SK-N-SH treated with all-trans-retinoic acid at 6 μM for 48 hours (cell line): ENCODE data around the gene TRAPPC2B.

ENCODE experiments used
- ATAC-seq: fragments of 200-7000 bp; cut with Tn5 transposase; 3 replicates; pipeline ENCODE4 v1.9.1; 2020; ENCODE audit warnings: mild to moderate bottlenecking, moderate library complexity
- ARNTL ChIP-seq: fragments of 450-650 bp; formaldehyde crosslinking; IDR thresholded peaks from 2 replicates; pipeline ENCODE4 v1.5.0; 2020; ENCODE audit warnings: low read depth, mild to moderate bottlenecking, moderate library complexity, borderline replicate concordance
- BACH2 ChIP-seq: fragments of 250-450 bp; sonication (Bioruptor Pico); IDR thresholded peaks from 2 replicates; pipeline ENCODE4 v1.9.0; 2021; ENCODE audit warnings: mild to moderate bottlenecking, borderline replicate concordance
- CREB5 ChIP-seq: fragments of 250-450 bp; sonication (Bioruptor Pico); IDR thresholded peaks from 2 replicates; pipeline ENCODE4 v1.5.1; 2020; ENCODE audit warnings: low read depth, mild to moderate bottlenecking, moderate library complexity
- CSDC2 ChIP-seq: fragments of 250-450 bp; sonication (Bioruptor Pico); IDR thresholded peaks from 2 replicates; pipeline ENCODE4 v1.5.0; 2020; ENCODE audit warnings: mild to moderate bottlenecking, moderate library complexity
- CSRNP3 ChIP-seq: fragments of 250-450 bp; sonication (Bioruptor Pico); IDR thresholded peaks from 2 replicates; pipeline ENCODE4 v1.5.1; 2021; ENCODE audit warnings: mild to moderate bottlenecking, moderate library complexity
- ESRRG ChIP-seq: fragments of 250-450 bp; sonication (Bioruptor Pico); IDR thresholded peaks from 2 replicates; pipeline ENCODE4 v1.6.1; 2021; ENCODE audit warnings: mild to moderate bottlenecking
- GLIS3 ChIP-seq: fragments of 250-450 bp; sonication (Bioruptor Pico); IDR thresholded peaks from 2 replicates; pipeline ENCODE4 v1.5.0; 2020; ENCODE audit warnings: mild to moderate bottlenecking, moderate library complexity
- ISL1 ChIP-seq: fragments of 250-450 bp; sonication (Bioruptor Pico); IDR thresholded peaks from 2 replicates; pipeline ENCODE4 v2.1.2; 2022; ENCODE audit warnings: mild to moderate bottlenecking, moderate library complexity
- PATZ1 ChIP-seq: fragments of 250-450 bp; sonication (Bioruptor Pico); IDR thresholded peaks from 2 replicates; pipeline ENCODE4 v1.8.0; 2020; ENCODE audit warnings: mild to moderate bottlenecking, moderate library complexity, borderline replicate concordance
- POU6F1 ChIP-seq: fragments of 250-450 bp; sonication (Bioruptor Pico); IDR thresholded peaks from 2 replicates; pipeline ENCODE4 v1.8.0; 2021; ENCODE audit warnings: low read depth, mild to moderate bottlenecking, moderate library complexity, borderline replicate concordance
- PPARA ChIP-seq: fragments of 250-450 bp; sonication (Bioruptor Pico); IDR thresholded peaks from 2 replicates; pipeline ENCODE4 v1.5.0; 2020; ENCODE audit warnings: mild to moderate bottlenecking, borderline replicate concordance
- RARB ChIP-seq: fragments of 250-450 bp; sonication (Bioruptor Pico); IDR thresholded peaks from 2 replicates; pipeline ENCODE4 v1.8.0; 2021; ENCODE audit warnings: mild to moderate bottlenecking, moderate library complexity
- SNAI2 ChIP-seq: fragments of 250-450 bp; sonication (Bioruptor Pico); IDR thresholded peaks from 2 replicates; pipeline ENCODE4 v1.5.0; 2020; ENCODE audit warnings: mild to moderate bottlenecking, moderate library complexity
- TCF4 ChIP-seq: fragments of 250-450 bp; sonication (Bioruptor Pico); IDR thresholded peaks from 2 replicates; pipeline ENCODE4 v1.8.0; 2021; ENCODE audit warnings: mild to moderate bottlenecking, moderate library complexity, borderline replicate concordance
- TOX ChIP-seq: fragments of 250-450 bp; sonication (Bioruptor Pico); IDR thresholded peaks from 2 replicates; pipeline ENCODE4 v1.8.0; 2021; ENCODE audit warnings: mild to moderate bottlenecking, moderate library complexity, borderline replicate concordance
- TSHZ2 ChIP-seq: fragments of 250-450 bp; sonication (Bioruptor Pico); IDR thresholded peaks from 2 replicates; pipeline ENCODE4 v1.5.0; 2020; ENCODE audit warnings: mild to moderate bottlenecking, moderate library complexity
- ZC3H10 ChIP-seq: fragments of 250-450 bp; sonication (Bioruptor Pico); IDR thresholded peaks from 2 replicates; pipeline ENCODE4 v1.5.1; 2021; ENCODE audit warnings: mild to moderate bottlenecking, moderate library complexity
- ZFP3 ChIP-seq: fragments of 250-450 bp; sonication (Bioruptor Pico); IDR thresholded peaks from 2 replicates; pipeline ENCODE4 v1.5.0; 2020; ENCODE audit warnings: mild to moderate bottlenecking, moderate library complexity
- ZFP30 ChIP-seq: fragments of 450-650 bp; formaldehyde crosslinking; IDR thresholded peaks from 2 replicates; pipeline ENCODE4 v1.5.0; 2022; ENCODE audit warnings: mild to moderate bottlenecking, moderate library complexity
- ZNF565 ChIP-seq: fragments of 450-650 bp; formaldehyde crosslinking; conservative IDR thresholded peaks from 2 replicates; pipeline ENCODE4 v1.5.0; 2020; ENCODE audit warnings: low read depth, mild to moderate bottlenecking, moderate library complexity
- ZNF8 ChIP-seq: fragments of 450-650 bp; formaldehyde crosslinking; IDR thresholded peaks from 2 replicates; pipeline ENCODE4 v1.5.0; 2020; ENCODE audit warnings: mild to moderate bottlenecking, moderate library complexity

Gene TRAPPC2B

GRCh38 chr19:57362997-57363687 lies at the start of gene TRAPPC2B, which contains the start of gene ZNF547:
TRAPPC2B (plus strand) TSS chr19:57363551; CDS start chr19:57364834, 1,283 bp downstream.
ZNF547 (plus strand) TSS chr19:57363551; CDS start chr19:57368556, 5,005 bp downstream.
- TF ChIP-seq ZNF565 (CRISPR knock-in tag): no peak; the same call in 1 of the 2 replicates
- TF ChIP-seq CSDC2: peak; percentile 60; the same call in 1 of the 2 replicates
- TF ChIP-seq BACH2 (CRISPR knock-in tag): no peak
- no peak for TF ChIP-seq ESRRG (CRISPR knock-in tag)
- TF ChIP-seq ZFP30 (CRISPR knock-in tag): 0 out of 2 replicates have a peak, but pooled peaks have one; percentile 6
- no peak for TF ChIP-seq ZFP3 (CRISPR knock-in tag)
- TF ChIP-seq TCF4: no peak
- TF ChIP-seq SNAI2 (CRISPR knock-in tag): no peak
- TF ChIP-seq TOX: no peak
- TF ChIP-seq CSRNP3 (CRISPR knock-in tag): no peak
- TF ChIP-seq TSHZ2 (CRISPR knock-in tag): no peak
- no peak for TF ChIP-seq POU6F1 (CRISPR knock-in tag)
- peak; percentile 62; the same call in 1 of the 2 replicates for TF ChIP-seq CREB5 (CRISPR knock-in tag)
- no peak for TF ChIP-seq ZC3H10
- TF ChIP-seq, all 23 proteins: peak for 3
- ATAC-seq: peak; percentile 100

GRCh38 chr19:57314146-57314545 lies 49.2 kb upstream of the TRAPPC2B start:
- no peak for ATAC-seq
- no peak for TF ChIP-seq GLIS3
- TF ChIP-seq, all 23 proteins: peak for 0

GRCh38 chr19:57317503-57317902 lies 45.8 kb upstream of the TRAPPC2B start:
- ATAC-seq: no peak
- TF ChIP-seq ZNF8 (CRISPR knock-in tag) (no peak), RARB (CRISPR knock-in tag) (no peak), PPARA (no peak), PATZ1 (CRISPR knock-in tag) (no peak), SNAI2 (CRISPR knock-in tag) (no peak), ISL1 (no peak), ZC3H10 (no peak), ZNF565 (CRISPR knock-in tag) (no peak), CSDC2 (no peak), TOX (no peak), ARNTL (CRISPR knock-in tag) (no peak), TCF4 (no peak), GLIS3 (no peak)
